GM18526 (cell line): Measurements from ENCODE around the gene PTPRJ.

ENCODE experiments used
- POLR2A ChIP-seq: IDR thresholded peaks from 3 replicates; pipeline ENCODE4 v1.6.1; 2011; ENCODE audit not compliant: insufficient read length; ENCODE audit errors: extremely low read depth

PTPRJ gene

DNA sequence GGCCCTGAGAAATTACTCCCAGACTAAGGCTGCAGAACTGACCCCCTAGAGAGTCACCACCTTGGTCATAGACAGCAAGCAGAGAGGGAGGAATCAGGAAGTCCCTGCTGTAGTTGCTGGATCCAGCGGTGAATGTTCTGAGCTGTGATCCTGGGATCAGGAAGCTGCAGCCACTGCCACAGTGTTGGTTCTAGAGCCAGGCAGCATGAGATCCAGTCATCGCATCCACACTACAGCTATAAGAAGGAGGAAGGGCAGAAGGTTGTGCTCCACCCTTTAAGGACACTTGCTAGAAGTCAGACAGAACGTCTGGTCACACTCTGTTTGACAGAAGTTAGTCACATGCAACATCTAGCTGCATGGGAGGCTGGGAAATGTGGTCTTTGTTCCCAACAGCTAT, 131.5 kb downstream of the PTPRJ start:
- no peak for TF ChIP-seq POLR2A

- TF ChIP-seq POLR2A = no peak
Observed at GRCh38 chr11:48114740-48115139, 134.4 kb downstream of the PTPRJ start.

DNA sequence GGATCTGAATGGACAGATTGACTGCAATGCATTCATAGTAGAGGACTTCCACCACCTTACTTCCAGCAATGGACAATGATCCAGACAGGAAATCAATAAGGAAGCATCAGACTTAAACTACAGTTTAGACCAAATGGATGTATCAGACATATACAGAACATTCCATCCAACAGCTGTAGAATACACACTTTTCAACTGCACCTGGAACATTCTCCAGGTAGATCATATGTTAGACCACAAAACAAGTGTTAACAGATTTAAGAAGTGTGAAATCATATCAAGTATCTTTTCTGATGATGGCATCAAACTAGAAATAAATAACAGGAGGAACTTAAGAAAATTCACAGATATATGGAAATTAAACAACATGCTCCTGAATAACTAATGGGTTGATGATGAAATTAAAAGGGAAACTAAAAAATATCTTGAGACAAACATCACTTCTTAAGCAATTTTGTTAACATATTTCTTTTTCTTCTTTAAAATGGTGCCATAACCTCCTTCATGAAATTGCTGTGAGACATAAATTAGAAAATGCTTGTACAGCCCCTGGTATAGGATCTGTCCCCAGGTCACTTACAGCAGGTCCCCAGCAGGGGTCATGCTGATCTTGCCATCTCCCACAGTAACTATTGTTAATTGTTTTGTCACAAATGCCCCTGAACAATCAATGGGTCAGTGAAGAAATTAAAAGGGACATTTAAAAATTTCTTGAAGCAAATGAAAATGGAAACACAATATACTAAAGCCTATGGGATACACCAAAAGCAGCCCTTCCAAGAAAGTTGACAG, 136.3 kb downstream of the PTPRJ start:
- TF ChIP-seq POLR2A = no peak

DNA sequence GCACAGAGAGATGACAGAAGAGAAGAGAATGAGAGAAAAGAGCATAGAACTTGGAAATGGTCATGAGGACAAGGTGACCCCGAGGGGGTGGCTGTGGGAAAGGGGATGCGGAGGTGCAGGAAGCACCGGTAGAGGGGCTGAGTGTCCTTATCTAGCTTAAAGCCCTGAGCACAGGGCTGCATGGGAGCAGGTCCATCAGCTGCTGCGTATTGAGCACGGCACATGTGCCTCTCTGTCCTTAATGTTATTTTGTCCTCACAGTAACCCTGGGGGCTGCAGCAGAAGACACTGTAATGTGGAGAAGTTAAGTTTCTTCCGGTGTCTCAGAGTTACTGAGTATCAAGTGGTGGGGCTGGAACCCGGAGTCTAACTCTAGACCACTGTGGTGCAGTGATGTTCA, 141.9 kb downstream of the PTPRJ start:
- TF ChIP-seq POLR2A = no peak

- no peak for TF ChIP-seq POLR2A
Observed at GRCh38 chr11:48122656-48123055, 142.3 kb downstream of the PTPRJ start.

DNA sequence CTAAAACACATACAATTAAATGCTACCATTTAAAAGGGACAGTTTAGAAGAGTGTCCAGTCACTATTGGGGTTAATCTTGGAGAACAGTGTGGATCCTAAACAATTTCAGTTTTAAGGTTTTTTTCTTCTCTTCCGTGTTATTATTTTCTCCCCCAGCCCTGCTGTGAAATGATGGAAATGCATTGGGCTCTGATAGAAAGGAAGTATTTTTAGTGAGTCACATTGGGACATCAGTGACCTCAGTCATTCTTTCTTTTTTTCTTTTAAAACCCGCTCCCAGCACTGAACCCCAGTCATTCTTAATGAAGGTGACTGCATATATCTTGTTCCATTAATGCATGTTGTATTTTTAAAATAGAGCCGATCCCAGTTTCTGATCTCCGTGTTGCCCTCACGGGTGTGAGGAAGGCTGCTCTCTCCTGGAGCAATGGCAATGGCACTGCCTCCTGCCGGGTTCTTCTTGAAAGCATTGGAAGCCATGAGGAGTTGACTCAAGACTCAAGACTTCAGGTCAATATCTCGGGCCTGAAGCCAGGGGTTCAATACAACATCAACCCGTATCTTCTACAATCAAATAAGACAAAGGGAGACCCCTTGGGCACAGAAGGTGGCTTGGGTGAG, 143.0 kb downstream of the PTPRJ start:
- TF ChIP-seq POLR2A = no peak

GRCh38 chr11:48123934-48124755, 143.8 kb downstream of the PTPRJ start:
- TF ChIP-seq POLR2A = no peak

- no peak for TF ChIP-seq POLR2A
Observed at GRCh38 chr11:48124880-48125279, 144.5 kb downstream of the PTPRJ start.

GRCh38 chr11:48125866-48126265, 145.5 kb downstream of the PTPRJ start:
- TF ChIP-seq POLR2A = no peak

DNA sequence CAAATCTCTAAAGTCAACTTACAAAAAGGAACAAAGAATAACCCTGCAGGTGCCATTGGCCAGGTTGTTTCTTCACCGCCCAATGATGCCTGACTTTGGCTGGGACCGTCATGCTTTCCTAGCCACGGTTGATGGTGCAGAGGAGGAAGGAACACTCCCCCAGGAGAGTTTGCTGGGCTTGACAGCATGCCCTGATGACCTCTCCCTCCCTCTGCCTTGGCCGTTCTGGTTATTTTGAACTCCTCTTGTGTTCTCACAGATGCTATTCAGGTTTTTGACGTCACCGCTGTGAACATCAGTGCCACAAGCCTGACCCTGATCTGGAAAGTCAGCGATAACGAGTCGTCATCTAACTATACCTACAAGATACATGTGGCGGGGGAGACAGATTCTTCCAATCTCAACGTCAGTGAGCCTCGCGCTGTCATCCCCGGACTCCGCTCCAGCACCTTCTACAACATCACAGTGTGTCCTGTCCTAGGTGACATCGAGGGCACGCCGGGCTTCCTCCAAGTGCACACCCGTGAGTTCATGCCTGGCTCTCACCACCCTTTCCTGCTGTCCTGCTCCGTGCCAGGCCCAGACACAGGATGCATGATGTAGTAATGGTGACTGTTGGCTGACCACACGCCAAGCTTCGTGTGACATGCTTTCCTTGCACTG, 147.3 kb downstream of the PTPRJ start:
- TF ChIP-seq POLR2A = no peak

GRCh38 chr11:48129697-48130395, 149.5 kb downstream of the PTPRJ start:
- no peak for TF ChIP-seq POLR2A

- no peak for TF ChIP-seq POLR2A
Observed at GRCh38 chr11:48134221-48134922, 154.0 kb downstream of the PTPRJ start.

DNA sequence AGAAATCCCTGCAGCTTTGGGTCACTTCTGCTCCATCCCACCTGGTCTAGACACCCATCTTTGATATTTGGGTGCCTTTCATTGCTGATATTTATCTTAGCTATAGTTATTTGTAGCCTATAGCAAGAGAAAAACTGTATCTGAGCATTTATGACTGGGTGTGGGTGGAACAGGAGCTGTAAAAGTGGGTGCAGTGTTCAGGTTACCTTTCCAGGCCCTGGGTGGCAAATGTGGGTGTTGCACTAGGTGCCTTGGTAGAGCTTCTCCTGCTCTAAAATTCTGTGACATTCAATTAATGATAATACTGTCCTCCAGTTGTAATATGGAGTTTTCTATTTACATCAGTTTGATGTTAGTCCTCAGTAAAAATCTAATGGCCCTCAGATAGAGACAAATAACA, 157.9 kb downstream of the PTPRJ start:
- no peak for TF ChIP-seq POLR2A

- TF ChIP-seq POLR2A = no peak
Observed at GRCh38 chr11:48141475-48142122, 161.2 kb downstream of the PTPRJ start.

GRCh38 chr11:48142889-48143288, 162.5 kb downstream of the PTPRJ start:
- no peak for TF ChIP-seq POLR2A
